ENCODE measurements around the gene PSMC5.
"Not testable (repeated sequence)": the region's sequence is repeated elsewhere in the genome, so short reads cannot be mapped to it uniquely, and the experiment has no call there.

- TF ChIP-seq ZC3H10 (CRISPR knock-in tag; IDR thresholded peaks at IDR 0.05); ZNF565 (CRISPR knock-in tag; conservative IDR thresholded peaks at IDR 0.05; ENCODE audit: low read depth); ZFP30 (CRISPR knock-in tag; IDR thresholded peaks at IDR 0.05); ZFP3 (CRISPR knock-in tag; IDR thresholded peaks at IDR 0.05); GLIS3 (CRISPR knock-in tag; IDR thresholded peaks at IDR 0.05); BACH2 (CRISPR knock-in tag; IDR thresholded peaks at IDR 0.05; ENCODE audit: borderline replicate concordance); ARNTL (CRISPR knock-in tag; IDR thresholded peaks at IDR 0.05; ENCODE audit: borderline replicate concordance, low read depth); ZNF8 (CRISPR knock-in tag; IDR thresholded peaks at IDR 0.05); CSDC2 (CRISPR knock-in tag; IDR thresholded peaks at IDR 0.05); CREB5 (CRISPR knock-in tag; IDR thresholded peaks at IDR 0.05; ENCODE audit: low read depth): not testable (repeated sequence)
These were observed 47.5 kb downstream of the PSMC5 start for GRCh38 chr17:63874693-63875092.
